SK-N-SH (cell line): Measurements from ENCODE around the gene SPSB4.

Experiments
- CTCF ChIP-seq: fragments of 200-600 bp; sonication (generic); IDR thresholded peaks from 2 replicates; pipeline ENCODE4 v1.6.1; 2017; ENCODE audit warnings: antibody characterized with exemption, mild to moderate bottlenecking, moderate library complexity
- ELF1 ChIP-seq: IDR thresholded peaks from 2 replicates; pipeline ENCODE4 v1.4.0; 2012
- EP300 ChIP-seq, 2 experiments: IDR thresholded peaks; 2 replicates each; pipeline versions ENCODE4 v1.4.0 to v1.6.1; 2012; ENCODE audit warnings: borderline replicate concordance in 1 of 2, low read depth in 1 of 2, low read length in 1 of 2
- FOSL2 ChIP-seq: IDR thresholded peaks from 2 replicates; pipeline ENCODE4 v1.4.0; 2012; ENCODE audit warnings: low read depth, mild to moderate bottlenecking, moderate library complexity, borderline replicate concordance
- GABPA ChIP-seq: IDR thresholded peaks from 2 replicates; pipeline ENCODE4 v1.4.0; 2012; ENCODE audit warnings: low read depth, mild to moderate bottlenecking
- JUND ChIP-seq: IDR thresholded peaks from 2 replicates; pipeline ENCODE4 v1.4.0; 2012
- MAX ChIP-seq: IDR thresholded peaks from 2 replicates; pipeline ENCODE4 v1.4.0; 2012; ENCODE audit warnings: low read depth
- POLR2AphosphoS5 ChIP-seq: IDR thresholded peaks from 2 replicates; pipeline ENCODE4 v1.6.1; 2012; ENCODE audit warnings: low read depth, low read length
- RXRA ChIP-seq: IDR thresholded peaks from 2 replicates; pipeline ENCODE4 v1.4.0; 2012; ENCODE audit warnings: low read depth, mild to moderate bottlenecking, borderline replicate concordance
- TAF1 ChIP-seq: IDR thresholded peaks from 2 replicates; pipeline ENCODE4 v1.6.1; 2012; ENCODE audit warnings: low read depth, mild to moderate bottlenecking, low read length, moderate library complexity, borderline replicate concordance
- TEAD4 ChIP-seq: IDR thresholded peaks from 2 replicates; pipeline ENCODE4 v1.4.0; 2012; ENCODE audit warnings: mild to moderate bottlenecking, borderline replicate concordance; ENCODE audit not compliant: insufficient read depth
- USF1 ChIP-seq: IDR thresholded peaks from 2 replicates; pipeline ENCODE4 v1.4.0; 2012; ENCODE audit warnings: low read depth, borderline replicate concordance
- YY1 ChIP-seq: IDR thresholded peaks from 2 replicates; pipeline ENCODE4 v1.4.0; 2012; ENCODE audit warnings: low read depth, mild to moderate bottlenecking

DNA sequence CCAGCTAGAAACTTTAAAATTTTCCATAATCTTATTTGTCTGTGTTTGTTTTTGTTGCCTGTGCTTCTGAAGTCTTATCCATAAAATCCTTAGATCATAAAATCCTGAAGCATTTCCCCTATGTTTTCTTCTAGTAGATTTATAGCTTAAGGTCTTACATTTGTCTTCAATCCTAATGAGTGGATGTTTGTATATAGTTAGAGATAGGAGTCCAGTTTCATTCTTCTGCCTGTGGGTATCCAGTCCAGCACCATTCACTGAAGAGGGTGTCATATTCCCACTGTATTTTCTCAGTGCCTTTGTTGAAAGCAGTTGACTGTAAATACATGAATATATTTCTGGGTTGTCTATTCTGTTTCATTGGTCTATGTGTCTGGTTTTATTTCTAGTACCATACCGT is 44.8 kb upstream of the SPSB4 start:
- TF ChIP-seq CTCF (no peak), YY1 (no peak), EP300 (IDR thresholded peaks at IDR 0.05; ENCODE audit: borderline replicate concordance in 1 of 2, low read depth in 1 of 2, low read length in 1 of 2) (no peak), TEAD4 (no peak), RXRA (no peak), JUND (no peak), ELF1 (no peak), TAF1 (no peak), MAX (no peak), USF1 (no peak), GABPA (no peak), FOSL2 (no peak), POLR2AphosphoS5 (no peak)
